Hepatocyte (in vitro differentiated cells): ENCODE measurements around the gene MYL5. TPM values are rescaled to one million over a fixed set of nuclear protein-coding genes. Genes with fewer than 3 reads are reported as not detected.

Experiments
- DNase-seq: peaks from one replicate; pipeline ENCODE4 v3.0.0-alpha.2; 2016; ENCODE audit warnings: low spot score
- H2AFZ ChIP-seq: fragments of 200-600 bp; sonication (generic); 2 replicates; pipeline ENCODE4 v1.6.0; 2016; ENCODE audit warnings: antibody characterized with exemption, mild to moderate bottlenecking
- H3K27ac ChIP-seq: fragments of 200-600 bp; sonication (generic); 2 replicates; pipeline ENCODE4 v1.5.1; 2016; ENCODE audit warnings: mild to moderate bottlenecking
- H3K27me3 ChIP-seq: fragments of 200-600 bp; sonication (generic); 2 replicates; pipeline ENCODE4 v1.6.1; 2016
- H3K36me3 ChIP-seq: fragments of 200-600 bp; sonication (generic); replicated peaks from 2 replicates; pipeline ENCODE4 v1.5.1; 2016; ENCODE audit warnings: low read depth; ENCODE audit not compliant: insufficient read depth
- H3K4me1 ChIP-seq: fragments of 200-600 bp; sonication (generic); 2 replicates; pipeline ENCODE4 v1.5.1; 2016; ENCODE audit warnings: mild to moderate bottlenecking, moderate library complexity; ENCODE audit not compliant: insufficient read depth
- H3K4me2 ChIP-seq: fragments of 200-600 bp; sonication (generic); 2 replicates; pipeline ENCODE4 v1.6.0; 2016
- H3K4me3 ChIP-seq: fragments of 200-600 bp; sonication (generic); 2 replicates; pipeline ENCODE4 v1.5.1; 2016; ENCODE audit warnings: mild to moderate bottlenecking
- H3K79me2 ChIP-seq: fragments of 200-600 bp; sonication (generic); 2 replicates; pipeline ENCODE4 v1.6.0; 2017; ENCODE audit warnings: mild to moderate bottlenecking
- H3K9me2 ChIP-seq: fragments of 200-600 bp; sonication (generic); replicated peaks from 2 replicates; pipeline ENCODE4 v1.6.0; 2017; ENCODE audit warnings: mild to moderate bottlenecking; ENCODE audit not compliant: insufficient read depth
- H3K9me3 ChIP-seq: fragments of 200-600 bp; sonication (generic); 2 replicates; pipeline ENCODE4 v1.5.1; 2016; ENCODE audit warnings: low read depth, mild to moderate bottlenecking
- H4K20me1 ChIP-seq: fragments of 200-600 bp; sonication (generic); 2 replicates; pipeline ENCODE4 v1.6.0; 2016; ENCODE audit warnings: mild to moderate bottlenecking; ENCODE audit not compliant: insufficient read depth, poor library complexity, severe bottlenecking
- CTCF ChIP-seq: fragments of 200-600 bp; sonication (generic); IDR thresholded peaks from 2 replicates; pipeline ENCODE4 v1.5.1; 2016; ENCODE audit warnings: antibody characterized with exemption, mild to moderate bottlenecking; ENCODE audit not compliant: poor library complexity
- EZH2 ChIP-seq: fragments of 200-600 bp; sonication (generic); IDR thresholded peaks from 2 replicates; pipeline ENCODE4 v1.6.1; 2016; ENCODE audit warnings: antibody characterized with exemption, mild to moderate bottlenecking, borderline replicate concordance
- EZH2phosphoT487 ChIP-seq: fragments of 200-600 bp; sonication (generic); IDR thresholded peaks from one replicate; pipeline ENCODE4 v1.6.1; 2018; ENCODE audit warnings: antibody characterized with exemption, mild to moderate bottlenecking, low read depth, moderate library complexity; ENCODE audit not compliant: unreplicated experiment, severe bottlenecking
- WGBS: methylation state at CpG from one replicate; pipeline ENCODE4 v1.1.6; 2016; ENCODE audit warnings: low lambda C conversion rate; ENCODE audit errors: missing lambda C conversion rate; 5-methylcytosine and 5-hydroxymethylcytosine counted together
- polyA plus RNA-seq: library from polyadenylated mRNA; unstranded; fragments of >200 nt; fragmentation: Nextera tagmentation; extraction: Ambion mirVana; gene quantifications from 2 replicates; pipeline ENCODE4 v1.2.1, GENCODE V29; 2016
- total RNA-seq: library from RNA; depleted of rRNA; stranded (reverse); fragments of >200 nt; gene quantifications from 2 replicates; pipeline ENCODE4 v1.2.3, GENCODE V29; 2014

Gene MYL5
- total and polyA plus RNA-seq, 2 experiments from 2014 or later = 12.6 to 25.1 TPM

- H2AFZ ChIP-seq = no peak overlapping the region
- no peaks in the 10 kb centered on the region for H3K27me3 ChIP-seq
- no peak overlapping the region for H3K4me2 ChIP-seq
- no peaks in the 10 kb centered on the region for H4K20me1 ChIP-seq
- peaks cover 41% of the 10 kb centered on the region for H3K4me1 ChIP-seq
- 91% methylated on average over 15 of the region's 21 CpGs for WGBS
- no peak overlapping the region for H3K27ac ChIP-seq
- DNase-seq = no peak
- H3K36me3 ChIP-seq = no peaks in the 10 kb centered on the region
- no peak overlapping the region for H3K4me3 ChIP-seq
- H3K79me2 ChIP-seq = no peaks in the 10 kb centered on the region
- no peaks in the 10 kb centered on the region for H3K9me3 ChIP-seq
- no peaks in the 10 kb centered on the region for H3K9me2 ChIP-seq
- TF ChIP-seq EZH2phosphoT487 = no peak
- no peak for TF ChIP-seq EZH2
- TF ChIP-seq CTCF = no peak
Measured at GRCh38 chr4:684623-685327, 10.4 kb downstream of the MYL5 start.

GRCh38 chr4:685679-686412, 11.5 kb downstream of the MYL5 start:
- H3K27me3 ChIP-seq = no peaks in the 10 kb centered on the region
- no peak overlapping the region for H3K4me2 ChIP-seq
- no peaks in the 10 kb centered on the region for H4K20me1 ChIP-seq
- H3K36me3 ChIP-seq = no peaks in the 10 kb centered on the region
- WGBS = 95% methylated on average over 37 of the region's 37 CpGs
- H3K9me3 ChIP-seq = no peaks in the 10 kb centered on the region
- no peak overlapping the region for H2AFZ ChIP-seq
- H3K4me1 ChIP-seq = peaks cover 37% of the 10 kb centered on the region
- DNase-seq = no peak
- no peak overlapping the region for H3K27ac ChIP-seq
- no peak for TF ChIP-seq EZH2phosphoT487
- TF ChIP-seq CTCF = no peak
- TF ChIP-seq EZH2 = no peak
- H3K4me3 ChIP-seq = no peak overlapping the region
- H3K9me2 ChIP-seq = no peaks in the 10 kb centered on the region
- H3K79me2 ChIP-seq = no peaks in the 10 kb centered on the region

DNA sequence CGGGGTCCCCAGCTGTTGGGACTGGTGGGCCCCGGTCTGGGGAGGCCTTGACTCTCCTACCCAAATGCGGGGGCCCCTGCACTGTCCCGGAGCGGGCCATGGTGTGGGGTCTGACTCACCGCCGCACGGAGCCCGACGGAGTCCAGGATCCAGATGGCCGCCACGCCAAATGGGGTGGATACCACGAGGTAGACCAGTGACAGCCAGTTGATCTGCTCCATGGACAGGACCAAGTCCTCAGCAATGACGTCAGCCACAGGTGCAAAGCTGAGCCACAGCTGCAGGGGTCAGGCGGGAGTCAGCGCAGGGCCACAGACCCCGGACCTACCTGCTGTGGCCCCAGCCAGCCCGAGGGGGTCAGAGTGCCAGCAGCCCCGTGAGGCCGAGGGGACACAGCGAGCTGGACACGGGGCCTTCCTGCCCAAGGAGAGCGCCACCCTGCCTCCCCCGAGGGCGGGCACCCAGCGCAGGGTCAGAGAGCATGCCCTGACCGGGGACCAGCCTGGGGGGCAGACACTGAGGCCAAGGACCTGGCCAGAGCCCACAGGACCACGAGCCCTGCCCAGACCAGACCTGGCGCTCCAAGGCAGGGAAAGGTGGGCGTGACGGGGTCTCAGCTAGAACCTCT, 12.2 kb downstream of the MYL5 start:
- H3K9me3 ChIP-seq = no peaks in the 10 kb centered on the region
- H3K79me2 ChIP-seq = no peaks in the 10 kb centered on the region
- H2AFZ ChIP-seq = no peak overlapping the region
- no peak overlapping the region for H3K4me3 ChIP-seq
- no peak for DNase-seq
- H3K27ac ChIP-seq = no peak overlapping the region
- no peaks in the 10 kb centered on the region for H3K27me3 ChIP-seq
- H3K36me3 ChIP-seq = no peaks in the 10 kb centered on the region
- peaks cover 36% of the 10 kb centered on the region for H3K4me1 ChIP-seq
- no peaks in the 10 kb centered on the region for H3K9me2 ChIP-seq
- 96% methylated on average over 26 of the region's 31 CpGs for WGBS
- no peaks in the 10 kb centered on the region for H4K20me1 ChIP-seq
- H3K4me2 ChIP-seq = no peak overlapping the region
- TF ChIP-seq EZH2 = no peak
- TF ChIP-seq CTCF = no peak
- no peak for TF ChIP-seq EZH2phosphoT487
